HepG2 (cell line): ENCODE results near the gene CRNN. TPM values are rescaled to one million over a fixed set of nuclear protein-coding genes. Genes with fewer than 3 reads are reported as not detected.

Experiments
- ATAC-seq: fragments of 200-7000 bp; cut with Tn5 transposase; 3 replicates; pipeline ENCODE4 v1.9.1; 2020; ENCODE audit warnings: mild to moderate bottlenecking, moderate library complexity
- BruUV-seq: library from RNA; stranded (reverse); fragments of 400-500 nt; replicated peaks from 2 replicates; lab custom pipeline; 2021; lab: Mats Ljungman, UMichigan
- CTCF ChIA-PET: fragments of 300-600 bp; formaldehyde crosslinking; extraction: SDS; loops from one replicate; lab custom pipeline; 2021; ENCODE audit warnings: low total read pairs, inconsistent platforms, low intra/inter-chr PET ratio; lab: Yijun Ruan, JAX
- POLR2A ChIA-PET: fragments of 350-600 bp; sonication (Branson Sonifier 250); formaldehyde crosslinking; loops from one replicate; lab custom pipeline; 2020; ENCODE audit warnings: antibody characterized with exemption, inconsistent platforms; lab: Yijun Ruan, JAX
- DNase-seq: peaks from one replicate; pipeline ENCODE4 v3.0.0-alpha.2; 2015; ENCODE audit warnings: low spot score
- FAIRE-seq: peaks from 3 replicates; lab custom pipeline; 2011; peaks lifted over from hg19 to GRCh38; lab: Jason Lieb, UNC
- H2AFZ ChIP-seq: one replicate; pipeline ENCODE4 v1.6.1; 2011; ENCODE audit warnings: low read length, inconsistent platforms
- H3K27ac ChIP-seq: fragments of 300-600 bp; 3 replicates; pipeline ENCODE4 v1.8.0; 2011; ENCODE audit warnings: mixed run types, mild to moderate bottlenecking, mixed read lengths, low read length, inconsistent platforms; ENCODE audit not compliant: insufficient read depth; ENCODE audit errors: extremely low read length
- H3K27me3 ChIP-seq, 2 experiments: fragments of 200-600 bp in 1 of 2; 2 replicates in 1 of 2; 3 replicates in 1 of 2; pipeline versions ENCODE4 v1.6.0 to v1.8.0; 2011; ENCODE audit warnings: low read length in 2 of 2, mild to moderate bottlenecking in 2 of 2, moderate library complexity in 2 of 2, inconsistent platforms in 1 of 2; ENCODE audit not compliant: insufficient read depth in 2 of 2, control insufficient read depth in 1 of 2
- H3K36me3 ChIP-seq, 2 experiments: fragments of 200-600 bp in 1 of 2; replicated peaks in 1 of 2; 2 replicates in 1 of 2; 3 replicates in 1 of 2; pipeline versions ENCODE4 v1.5.1 to v1.8.0; 2011; ENCODE audit warnings: low read length in 2 of 2, inconsistent platforms in 1 of 2; ENCODE audit not compliant: insufficient read depth in 2 of 2, control insufficient read depth in 1 of 2
- H3K4me1 ChIP-seq: 2 replicates; pipeline ENCODE4 v1.5.1; 2012; ENCODE audit warnings: low read length, inconsistent platforms; ENCODE audit not compliant: insufficient read depth
- H3K4me2 ChIP-seq: 2 replicates; pipeline ENCODE4 v1.6.0; 2011; ENCODE audit warnings: low read depth, low read length, inconsistent platforms
- H3K4me3 ChIP-seq, 3 experiments: fragments of 200-600 bp in 1 of 3; sonication (generic), shearing (Covaris generic) in 1 of 3; replicated peaks in 1 of 3; 2 replicates each; pipeline ENCODE4 v1.5.1; 2011 to 2016; ENCODE audit warnings: low read length in 3 of 3, inconsistent platforms in 2 of 3, low read depth in 2 of 3, mild to moderate bottlenecking in 2 of 3, control low read depth in 1 of 3, mixed read lengths in 1 of 3; ENCODE audit not compliant: insufficient read depth in 1 of 3
- H3K79me2 ChIP-seq: one replicate; pipeline ENCODE4 v1.6.1; 2011; ENCODE audit warnings: low read length, inconsistent platforms; ENCODE audit not compliant: insufficient read depth
- H3K9ac ChIP-seq: 2 replicates; pipeline ENCODE4 v1.6.0; 2011; ENCODE audit warnings: mild to moderate bottlenecking, low read depth, low read length, inconsistent platforms; ENCODE audit not compliant: insufficient read depth
- H3K9me3 ChIP-seq: 2 replicates; pipeline ENCODE4 v1.5.1; 2012; ENCODE audit warnings: mild to moderate bottlenecking, low read length
- H4K20me1 ChIP-seq: 2 replicates; pipeline ENCODE4 v1.6.0; 2011; ENCODE audit warnings: inconsistent platforms, mild to moderate bottlenecking, low read length, moderate library complexity; ENCODE audit not compliant: insufficient read depth
- EED ChIP-seq: sonication (generic); formaldehyde crosslinking; IDR thresholded peaks from 2 replicates; pipeline ENCODE4 v1.5.0; 2020; ENCODE audit warnings: mild to moderate bottlenecking, missing genetic modification reagents
- ETV5 ChIP-seq: IDR thresholded peaks from 2 replicates; pipeline ENCODE4 v1.6.1; 2018; ENCODE audit warnings: missing biosample characterization, missing genetic modification reagents, inconsistent platforms, borderline replicate concordance
- HDAC1 ChIP-seq: sonication (generic); formaldehyde crosslinking; IDR thresholded peaks from 2 replicates; pipeline ENCODE4 v1.5.1; 2020; ENCODE audit warnings: mild to moderate bottlenecking, missing genetic modification reagents
- RFX1 ChIP-seq: fragments of 450-650 bp; IDR thresholded peaks from 2 replicates; pipeline ENCODE4 v1.6.1; 2017
- SNAI1 ChIP-seq: sonication (generic); formaldehyde crosslinking; IDR thresholded peaks from 2 replicates; pipeline ENCODE4 v1.5.0; 2020; ENCODE audit warnings: mild to moderate bottlenecking, missing genetic modification reagents, borderline replicate concordance
- ZNF207 ChIP-seq: fragments of 450-650 bp; IDR thresholded peaks from 2 replicates; pipeline ENCODE4 v1.6.1; 2016; ENCODE audit warnings: antibody characterized with exemption, borderline replicate concordance
- ZNF24 ChIP-seq: fragments of 450-650 bp; IDR thresholded peaks from 2 replicates; pipeline ENCODE4 v1.6.1; 2017; ENCODE audit warnings: antibody characterized with exemption, mild to moderate bottlenecking
- ZNF343 ChIP-seq: sonication (generic); formaldehyde crosslinking; IDR thresholded peaks from 2 replicates; pipeline ENCODE4 v1.4.0; 2020; ENCODE audit warnings: mild to moderate bottlenecking, missing genetic modification reagents
- ZNF749 ChIP-seq: sonication (generic); formaldehyde crosslinking; IDR thresholded peaks from 2 replicates; pipeline ENCODE4 v1.8.0; 2022; ENCODE audit warnings: mild to moderate bottlenecking, missing genetic modification reagents, moderate library complexity, borderline replicate concordance
- ZNF782 ChIP-seq: sonication (generic); formaldehyde crosslinking; IDR thresholded peaks from 2 replicates; pipeline ENCODE4 v1.4.0; 2020; ENCODE audit warnings: missing genetic modification reagents, mild to moderate bottlenecking, borderline replicate concordance
- ZNF883 ChIP-seq: sonication (generic); formaldehyde crosslinking; IDR thresholded peaks from 2 replicates; pipeline ENCODE4 v1.5.1; 2020; ENCODE audit warnings: mild to moderate bottlenecking, missing genetic modification reagents; ENCODE audit errors: not compliant biosample characterization
- whole genome bisulfite sequencing: methylation state at CpG from one replicate; pipeline ENCODE4 v1.1.6; 2017; ENCODE audit warnings: low lambda C conversion rate; 5-methylcytosine and 5-hydroxymethylcytosine counted together
- in situ Hi-C: cut with HindIII; loops from 2 replicates; pipeline ENCODE4 v1.10.0; 2017; ENCODE audit warnings: low pct_unique_long_range_greater_than_20kb; ENCODE audit not compliant: extremely low pct_ligation_motif_present
- intact Hi-C: fragments of 100-400 bp; cut with micrococcal nuclease; formaldehyde crosslinking; loops from one replicate; pipeline ENCODE4 v1.10.0; 2022; ENCODE audit not compliant: unreplicated experiment
- polyA plus RNA-seq, 8 experiments: library from polyadenylated mRNA; depleted of rRNA in 3 of 8; stranded (reverse) in 7 of 8; unstranded in 1 of 8; fragments of >200 nt; fragmentation: Illumina TruSeq in 4 of 8; extraction: Trizol in 4 of 8; gene quantifications; 2 replicates each; pipeline versions ENCODE4 v1.2.1 to v1.2.3, GENCODE V29; 2011 to 2016; ENCODE audit warnings: low read depth in 4 of 8, missing spikeins in 1 of 8, mixed read lengths in 1 of 8; ENCODE audit not compliant: insufficient read depth in 1 of 8
- total RNA-seq, 5 experiments: library from RNA; depleted of rRNA; stranded (reverse); fragments of >200 nt; fragmentation: Illumina TruSeq; extraction: Trizol; gene quantifications; 2 replicates each; pipeline ENCODE4 v1.2.3, GENCODE V29; 2016; ENCODE audit warnings: low read depth in 1 of 5
- TF ChIP-seq, protein P1 (sequence below): sonication (generic); formaldehyde crosslinking; IDR thresholded peaks from 2 replicates; pipeline ENCODE4 v1.5.0; 2020; ENCODE audit warnings: mild to moderate bottlenecking, low read depth, missing genetic modification reagents, borderline replicate concordance
- TF ChIP-seq, protein P2 (sequence below): sonication (generic); formaldehyde crosslinking; IDR thresholded peaks from 2 replicates; pipeline ENCODE4 v1.8.1; 2023; ENCODE audit warnings: mild to moderate bottlenecking, moderate library complexity, missing genetic modification reagents
- TF ChIP-seq, protein P3 (sequence below): sonication (generic); formaldehyde crosslinking; IDR thresholded peaks from 2 replicates; pipeline ENCODE4 v1.4.0; 2020; ENCODE audit warnings: missing genetic modification reagents
- TF ChIP-seq, protein P4 (sequence below): sonication (generic); formaldehyde crosslinking; IDR thresholded peaks from 2 replicates; pipeline ENCODE4 v1.5.0; 2020; ENCODE audit warnings: mild to moderate bottlenecking, missing genetic modification reagents, borderline replicate concordance
- TF ChIP-seq, protein P5 (sequence below): sonication (generic); formaldehyde crosslinking; IDR thresholded peaks from 2 replicates; pipeline ENCODE4 v1.4.0; 2020; ENCODE audit warnings: missing genetic modification reagents, low read depth, mild to moderate bottlenecking, borderline replicate concordance

The CRNN gene
- total and polyA plus RNA-seq, 2 of the 13 experiments (the other 11 are each of a cell fraction or from before 2014, with no cell fraction given): not detected

DNA sequence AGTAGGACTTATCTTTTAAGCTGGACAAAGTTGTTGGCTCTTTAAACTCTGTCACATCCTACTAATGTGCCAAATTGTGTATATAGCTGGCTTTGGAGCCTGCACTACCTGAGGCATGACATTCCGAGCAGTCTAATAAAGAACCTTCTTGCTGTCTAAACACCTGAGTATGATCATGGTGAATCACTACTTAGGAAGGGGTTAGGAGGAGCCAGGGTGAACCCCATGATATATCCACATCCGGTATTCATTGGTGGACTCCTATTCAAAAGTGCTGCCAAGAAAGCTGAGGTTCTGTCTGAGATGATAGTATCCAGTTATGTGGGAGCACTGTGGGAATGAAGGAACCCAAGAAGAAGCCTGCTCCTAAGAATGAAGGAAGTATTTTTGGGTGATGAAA, 27.1 kb downstream of the CRNN start:
- Histone ChIP-seq H3K9ac (no peak overlapping the region), H3K4me1 (no peaks in the 10 kb centered on the region), H3K79me2 (no peaks in the 10 kb centered on the region), H3K4me3 (no peak overlapping the region), H4K20me1 (no peaks in the 10 kb centered on the region), H2AFZ (no peak overlapping the region), H3K9me3 (no peaks in the 10 kb centered on the region), H3K27ac (no peak overlapping the region), H3K36me3 (no peaks in the 10 kb centered on the region), H3K27me3 (peaks cover 0 to 1% of the 10 kb centered on the region in 2 experiments; a peak in 2 of 5 replicates), H3K4me2 (no peak overlapping the region)
- TF ChIP-seq ZNF24: no peak
- TF ChIP-seq, protein P1, sequence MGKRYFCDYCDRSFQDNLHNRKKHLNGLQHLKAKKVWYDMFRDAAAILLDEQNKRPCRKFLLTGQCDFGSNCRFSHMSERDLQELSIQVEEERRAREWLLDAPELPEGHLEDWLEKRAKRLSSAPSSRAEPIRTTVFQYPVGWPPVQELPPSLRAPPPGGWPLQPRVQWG (CRISPR knock-in tag): no peak
- TF ChIP-seq ZNF883 (CRISPR knock-in tag): no peak
- TF ChIP-seq ZNF343: no peak
- TF ChIP-seq ZNF749: no peak
- no peak for TF ChIP-seq ZNF207
- no peak for TF ChIP-seq SNAI1 (CRISPR knock-in tag)
- no peak for TF ChIP-seq ETV5
- TF ChIP-seq, protein P2, sequence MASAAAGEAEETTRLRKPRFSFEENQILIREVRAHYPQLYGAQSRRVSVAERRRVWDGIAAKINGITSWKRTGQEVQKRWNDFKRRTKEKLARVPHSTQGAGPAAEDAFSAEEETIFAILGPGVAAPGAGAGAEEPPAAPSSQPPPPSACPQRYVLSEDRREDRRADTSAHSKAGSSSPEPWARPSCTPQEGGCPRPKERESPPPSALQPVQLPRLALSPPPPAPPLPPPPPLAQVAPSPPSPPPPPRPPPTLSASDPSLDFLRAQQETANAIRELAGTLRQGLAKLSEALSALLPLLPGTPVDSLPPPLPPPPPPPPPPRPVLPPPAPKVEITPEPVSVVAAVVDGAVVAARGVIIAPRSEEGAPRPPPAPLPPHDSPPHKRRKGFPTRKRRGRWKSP: no peak
- TF ChIP-seq, protein P3, sequence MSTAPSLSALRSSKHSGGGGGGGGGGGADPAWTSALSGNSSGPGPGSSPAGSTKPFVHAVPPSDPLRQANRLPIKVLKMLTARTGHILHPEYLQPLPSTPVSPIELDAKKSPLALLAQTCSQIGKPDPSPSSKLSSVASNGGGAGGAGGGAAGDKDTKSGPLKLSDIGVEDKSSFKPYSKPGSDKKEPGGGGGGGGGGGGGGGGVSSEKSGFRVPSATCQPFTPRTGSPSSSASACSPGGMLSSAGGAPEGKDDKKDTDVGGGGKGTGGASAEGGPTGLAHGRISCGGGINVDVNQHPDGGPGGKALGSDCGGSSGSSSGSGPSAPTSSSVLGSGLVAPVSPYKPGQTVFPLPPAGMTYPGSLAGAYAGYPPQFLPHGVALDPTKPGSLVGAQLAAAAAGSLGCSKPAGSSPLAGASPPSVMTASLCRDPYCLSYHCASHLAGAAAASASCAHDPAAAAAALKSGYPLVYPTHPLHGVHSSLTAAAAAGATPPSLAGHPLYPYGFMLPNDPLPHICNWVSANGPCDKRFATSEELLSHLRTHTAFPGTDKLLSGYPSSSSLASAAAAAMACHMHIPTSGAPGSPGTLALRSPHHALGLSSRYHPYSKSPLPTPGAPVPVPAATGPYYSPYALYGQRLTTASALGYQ: no peak
- TF ChIP-seq, protein P4, sequence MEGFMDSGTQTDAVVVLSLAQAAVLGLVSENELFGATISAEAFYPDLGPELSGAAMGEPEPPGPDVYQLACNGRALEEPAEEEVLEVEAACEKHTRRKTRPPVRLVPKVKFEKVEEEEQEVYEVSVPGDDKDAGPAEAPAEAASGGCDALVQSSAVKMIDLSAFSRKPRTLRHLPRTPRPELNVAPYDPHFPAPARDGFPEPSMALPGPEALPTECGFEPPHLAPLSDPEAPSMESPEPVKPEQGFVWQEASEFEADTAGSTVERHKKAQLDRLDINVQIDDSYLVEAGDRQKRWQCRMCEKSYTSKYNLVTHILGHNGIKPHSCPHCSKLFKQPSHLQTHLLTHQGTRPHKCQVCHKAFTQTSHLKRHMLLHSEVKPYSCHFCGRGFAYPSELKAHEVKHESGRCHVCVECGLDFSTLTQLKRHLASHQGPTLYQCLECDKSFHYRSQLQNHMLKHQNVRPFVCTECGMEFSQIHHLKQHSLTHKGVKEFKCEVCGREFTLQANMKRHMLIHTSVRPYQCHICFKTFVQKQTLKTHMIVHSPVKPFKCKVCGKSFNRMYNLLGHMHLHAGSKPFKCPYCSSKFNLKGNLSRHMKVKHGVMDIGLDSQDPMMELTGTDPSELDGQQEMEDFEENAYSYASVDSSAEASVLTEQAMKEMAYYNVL (CRISPR knock-in tag): no peak
- TF ChIP-seq, protein P5, sequence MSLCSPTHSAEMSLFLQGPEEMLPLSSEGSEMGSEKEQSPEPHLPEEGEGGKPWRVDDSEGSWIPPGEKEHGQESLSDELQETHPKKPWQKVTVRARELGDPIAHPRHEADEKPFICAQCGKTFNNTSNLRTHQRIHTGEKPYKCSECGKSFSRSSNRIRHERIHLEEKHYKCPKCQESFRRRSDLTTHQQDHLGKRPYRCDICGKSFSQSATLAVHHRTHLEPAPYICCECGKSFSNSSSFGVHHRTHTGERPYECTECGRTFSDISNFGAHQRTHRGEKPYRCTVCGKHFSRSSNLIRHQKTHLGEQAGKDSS (CRISPR knock-in tag): no peak
- no peak for TF ChIP-seq RFX1
- no peak for TF ChIP-seq ZNF782 (CRISPR knock-in tag)
- no peak for TF ChIP-seq EED (CRISPR knock-in tag)
- TF ChIP-seq HDAC1 (CRISPR knock-in tag): no peak
- DNase-seq: no peak
- ATAC-seq: no peak
- ChIA-PET POLR2A (no interaction called here), CTCF (no interaction called here)
- in situ Hi-C loops (no loop called here), intact Hi-C loops (no loop called here)
- no peak for FAIRE-seq
- BruUV-seq: no TSS peak
- 0% methylated on average over 2 of the region's 2 CpGs for WGBS
